SK-N-MC (cell line): ENCODE results near the gene UBE2L6.

Experiments
- EZH2 ChIP-seq: fragments of 200-600 bp; sonication (generic); IDR thresholded peaks from one replicate; pipeline ENCODE4 v1.6.1; 2017; ENCODE audit warnings: antibody characterized with exemption
- POLR2AphosphoS5 ChIP-seq: IDR thresholded peaks from 2 replicates; pipeline ENCODE4 v1.6.1; 2012; ENCODE audit warnings: mild to moderate bottlenecking, low read depth, low read length, borderline replicate concordance

DNA sequence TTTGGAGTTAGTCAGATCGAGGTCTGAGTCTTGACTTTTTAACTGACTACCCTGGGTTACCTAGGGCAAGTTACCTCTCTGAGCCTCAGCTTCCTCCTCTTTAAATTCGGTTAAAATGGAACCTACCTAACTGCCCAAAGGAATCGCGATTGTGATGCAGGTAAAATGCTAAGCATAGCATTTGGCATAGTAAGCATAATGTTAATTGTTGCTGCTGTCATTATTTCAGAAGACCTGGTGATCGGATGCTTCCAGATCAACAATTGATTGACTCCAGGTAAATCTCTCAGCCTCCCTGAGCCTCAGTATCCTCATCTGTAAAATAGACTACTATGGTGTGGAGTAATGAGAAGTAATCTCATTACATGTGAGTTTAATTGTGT is 51.4 kb downstream of the UBE2L6 start:
- TF ChIP-seq EZH2 (no peak), POLR2AphosphoS5 (no peak)
